Thyroid gland (tissue), 4 donors: ENCODE measurements around the gene KCTD1.

ENCODE experiments used
- POLR2A ChIP-seq, 2 donors: fragments of 450-650 bp; IDR thresholded peaks; one replicate each; pipeline ENCODE4 v1.6.1; 2017; ENCODE audit warnings: antibody characterized with exemption in 2 of 2, mild to moderate bottlenecking in 2 of 2, moderate library complexity in 1 of 2
- TF ChIP-seq, protein P1 (sequence below), 6 experiments: fragments of 200-600 bp in 3 of 6; fragments of 450-650 bp in 3 of 6; sonication (generic) in 3 of 6; IDR thresholded peaks; one replicate each; pipeline ENCODE4 v1.5.1; 2016 to 2019; ENCODE audit warnings: antibody characterized with exemption in 6 of 6, mild to moderate bottlenecking in 2 of 6, inconsistent platforms in 1 of 6, moderate library complexity in 1 of 6

DNA sequence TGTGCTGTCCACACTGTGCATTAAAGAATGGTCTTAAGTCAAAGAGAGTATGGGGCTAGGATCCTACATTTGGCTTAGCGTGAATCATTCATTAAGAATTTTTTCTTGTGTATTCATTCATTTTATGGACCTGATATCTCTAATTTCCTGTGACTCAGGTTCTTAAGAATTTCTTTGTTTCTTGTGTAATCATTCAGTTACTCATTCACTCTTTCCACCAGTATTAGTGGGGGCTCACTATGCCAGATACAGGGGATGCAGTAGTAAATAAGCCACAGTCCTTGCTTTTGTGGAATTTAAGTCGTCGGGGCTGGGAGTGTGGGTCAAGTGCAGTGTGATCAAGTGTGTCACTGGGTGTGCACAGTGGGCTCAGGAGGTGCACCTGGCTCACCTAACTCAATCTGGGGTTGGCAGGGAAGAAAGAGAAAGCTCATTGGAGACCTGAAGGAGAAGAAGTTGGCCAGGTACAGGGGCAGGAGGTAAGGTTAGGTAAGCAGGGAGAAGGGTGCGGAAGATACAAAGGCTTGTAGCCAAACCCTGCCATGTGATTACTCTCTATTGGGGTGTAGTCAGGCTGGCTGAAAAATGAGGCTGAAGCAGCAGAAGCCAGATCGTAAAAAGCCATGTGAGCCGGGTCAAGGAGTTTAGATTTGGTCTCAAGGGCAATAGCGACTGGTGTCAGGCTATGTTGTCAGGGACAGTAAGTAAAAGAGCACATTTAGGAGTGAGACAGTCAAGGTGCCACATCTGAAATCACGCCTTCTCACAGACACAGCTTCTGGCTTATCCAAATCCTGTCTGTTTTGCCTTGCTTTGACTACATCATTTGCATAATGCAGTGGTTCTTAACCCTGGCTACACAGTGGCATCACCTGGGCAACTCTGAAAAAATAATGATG, 67.2 kb downstream of the KCTD1 start:
- TF ChIP-seq POLR2A (IDR thresholded peaks at IDR 0.05): no peak
- TF ChIP-seq, protein P1, sequence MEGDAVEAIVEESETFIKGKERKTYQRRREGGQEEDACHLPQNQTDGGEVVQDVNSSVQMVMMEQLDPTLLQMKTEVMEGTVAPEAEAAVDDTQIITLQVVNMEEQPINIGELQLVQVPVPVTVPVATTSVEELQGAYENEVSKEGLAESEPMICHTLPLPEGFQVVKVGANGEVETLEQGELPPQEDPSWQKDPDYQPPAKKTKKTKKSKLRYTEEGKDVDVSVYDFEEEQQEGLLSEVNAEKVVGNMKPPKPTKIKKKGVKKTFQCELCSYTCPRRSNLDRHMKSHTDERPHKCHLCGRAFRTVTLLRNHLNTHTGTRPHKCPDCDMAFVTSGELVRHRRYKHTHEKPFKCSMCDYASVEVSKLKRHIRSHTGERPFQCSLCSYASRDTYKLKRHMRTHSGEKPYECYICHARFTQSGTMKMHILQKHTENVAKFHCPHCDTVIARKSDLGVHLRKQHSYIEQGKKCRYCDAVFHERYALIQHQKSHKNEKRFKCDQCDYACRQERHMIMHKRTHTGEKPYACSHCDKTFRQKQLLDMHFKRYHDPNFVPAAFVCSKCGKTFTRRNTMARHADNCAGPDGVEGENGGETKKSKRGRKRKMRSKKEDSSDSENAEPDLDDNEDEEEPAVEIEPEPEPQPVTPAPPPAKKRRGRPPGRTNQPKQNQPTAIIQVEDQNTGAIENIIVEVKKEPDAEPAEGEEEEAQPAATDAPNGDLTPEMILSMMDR (IDR thresholded peaks at IDR 0.05): no peak
